GM10266 (cell line): ENCODE results near the gene EDEM1.
"Not testable (repeated sequence)": the region's sequence is repeated elsewhere in the genome, so short reads cannot be mapped to it uniquely, and the experiment has no call there.

ENCODE experiments used
- DNase-seq: peaks from one replicate; pipeline ENCODE4 v3.0.0; 2012; ENCODE audit errors: extremely low spot score
- TF ChIP-seq, protein P1 (sequence below): IDR thresholded peaks from 2 replicates; pipeline ENCODE4 v1.5.1; 2012; ENCODE audit warnings: mild to moderate bottlenecking, low read depth; ENCODE audit not compliant: control insufficient read depth, insufficient read depth; ENCODE audit errors: missing control alignments

EDEM1 gene

DNA sequence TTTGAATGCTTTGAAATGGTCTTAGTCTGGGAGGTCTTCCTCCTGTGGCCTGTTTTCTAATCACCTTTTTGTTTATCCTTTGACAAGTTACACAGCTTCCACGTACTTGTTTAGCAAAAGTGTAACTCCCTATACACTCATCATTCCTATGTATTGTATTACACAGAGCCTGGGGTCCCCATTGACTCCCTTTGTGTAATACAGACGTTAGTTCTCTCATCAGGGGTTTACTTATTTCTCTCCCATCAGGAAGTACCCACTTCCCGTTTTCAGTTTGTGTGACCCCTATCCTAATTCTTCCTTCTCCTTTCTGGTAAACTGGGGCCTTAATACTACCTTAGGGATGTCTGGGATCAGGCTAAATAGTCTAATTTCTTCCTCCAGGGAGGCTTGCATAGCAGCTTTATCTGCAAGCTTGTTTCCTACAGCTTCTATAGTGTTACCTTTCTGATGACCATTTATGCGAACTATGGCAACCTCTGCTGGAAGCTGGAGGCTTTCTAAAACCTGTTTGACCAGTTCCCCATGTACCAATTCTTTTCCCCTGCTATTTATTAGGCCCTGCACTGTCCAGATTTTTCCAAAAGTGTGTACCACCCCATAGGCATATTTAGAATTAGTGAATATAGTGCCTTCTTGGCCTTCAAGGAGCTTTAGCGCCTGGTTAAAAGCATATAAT, 43.1 kb upstream of the EDEM1 start:
- DNase-seq: no peak
- TF ChIP-seq, protein P1, sequence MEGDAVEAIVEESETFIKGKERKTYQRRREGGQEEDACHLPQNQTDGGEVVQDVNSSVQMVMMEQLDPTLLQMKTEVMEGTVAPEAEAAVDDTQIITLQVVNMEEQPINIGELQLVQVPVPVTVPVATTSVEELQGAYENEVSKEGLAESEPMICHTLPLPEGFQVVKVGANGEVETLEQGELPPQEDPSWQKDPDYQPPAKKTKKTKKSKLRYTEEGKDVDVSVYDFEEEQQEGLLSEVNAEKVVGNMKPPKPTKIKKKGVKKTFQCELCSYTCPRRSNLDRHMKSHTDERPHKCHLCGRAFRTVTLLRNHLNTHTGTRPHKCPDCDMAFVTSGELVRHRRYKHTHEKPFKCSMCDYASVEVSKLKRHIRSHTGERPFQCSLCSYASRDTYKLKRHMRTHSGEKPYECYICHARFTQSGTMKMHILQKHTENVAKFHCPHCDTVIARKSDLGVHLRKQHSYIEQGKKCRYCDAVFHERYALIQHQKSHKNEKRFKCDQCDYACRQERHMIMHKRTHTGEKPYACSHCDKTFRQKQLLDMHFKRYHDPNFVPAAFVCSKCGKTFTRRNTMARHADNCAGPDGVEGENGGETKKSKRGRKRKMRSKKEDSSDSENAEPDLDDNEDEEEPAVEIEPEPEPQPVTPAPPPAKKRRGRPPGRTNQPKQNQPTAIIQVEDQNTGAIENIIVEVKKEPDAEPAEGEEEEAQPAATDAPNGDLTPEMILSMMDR: no peak

DNA sequence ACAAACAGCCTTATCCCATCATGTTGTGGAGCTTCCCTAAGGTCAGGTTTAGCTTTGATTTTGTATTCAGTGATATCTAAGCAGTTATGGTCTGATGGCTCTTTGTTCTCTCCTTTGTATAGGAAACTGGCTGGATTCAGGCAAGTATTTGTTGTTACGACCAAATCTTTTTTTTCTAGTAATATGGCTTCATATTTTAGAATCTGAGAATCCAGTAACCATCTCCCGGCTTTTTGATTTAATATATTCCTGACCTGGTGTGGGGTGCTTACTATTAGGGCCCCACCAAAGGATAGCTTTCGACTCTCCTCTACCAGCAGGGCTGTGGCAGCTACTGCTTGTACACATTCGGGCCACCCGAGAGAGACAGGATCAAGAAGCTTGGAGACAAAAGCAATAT, 42.4 kb upstream of the EDEM1 start:
- TF ChIP-seq, protein P1: no peak

DNA sequence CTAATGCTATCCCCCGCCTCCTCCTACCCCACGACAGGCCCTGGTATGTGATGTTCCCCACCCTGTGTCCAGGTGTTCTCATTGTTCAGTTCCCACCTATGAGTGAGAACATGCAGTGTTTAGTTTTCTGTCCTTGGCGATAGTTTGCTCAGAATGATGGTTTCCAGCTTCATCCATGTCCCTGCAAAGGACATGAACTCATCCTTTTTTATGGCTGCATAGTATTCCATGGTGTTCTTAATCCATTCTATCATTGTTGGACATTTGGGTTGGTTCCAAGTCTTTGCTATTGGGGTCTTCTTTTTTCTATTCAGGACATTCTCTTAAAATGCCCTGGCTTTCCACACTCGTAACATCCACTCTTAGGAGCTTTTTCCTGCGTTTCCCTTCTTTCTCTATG, 40.4 kb upstream of the EDEM1 start:
- not testable (repeated sequence) for DNase-seq

More for the DNA sequence above, 42.4 kb upstream of the EDEM1 start:
- DNase-seq: no peak

DNA sequence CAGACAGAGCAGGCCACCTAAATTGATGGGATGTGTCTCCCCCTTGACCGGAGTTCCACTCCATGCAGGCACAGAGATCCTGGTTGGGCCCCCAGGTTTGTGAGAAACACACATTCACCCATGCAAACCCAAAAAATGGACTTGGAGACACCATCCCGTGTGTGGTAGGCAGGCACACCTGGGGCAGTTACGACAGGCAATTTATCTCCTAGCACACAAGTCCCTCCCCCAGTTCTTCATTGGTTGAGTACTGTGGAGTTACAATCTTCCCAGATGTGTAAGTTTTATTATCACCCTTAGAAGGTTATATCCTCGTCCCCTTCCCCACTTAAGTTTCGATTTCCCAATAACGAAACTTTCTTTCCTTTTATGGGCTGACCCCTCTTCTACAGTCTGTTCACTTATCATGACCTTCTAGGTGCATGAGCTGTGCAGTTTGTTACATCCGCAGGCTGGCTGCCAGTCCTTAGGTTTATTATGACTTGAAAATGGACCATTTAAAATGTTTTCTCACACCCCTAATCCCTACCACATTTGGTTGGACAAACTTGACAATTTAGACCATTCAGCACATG, 38.1 kb upstream of the EDEM1 start:
- DNase-seq: no peak
- TF ChIP-seq, protein P1: no peak

DNA sequence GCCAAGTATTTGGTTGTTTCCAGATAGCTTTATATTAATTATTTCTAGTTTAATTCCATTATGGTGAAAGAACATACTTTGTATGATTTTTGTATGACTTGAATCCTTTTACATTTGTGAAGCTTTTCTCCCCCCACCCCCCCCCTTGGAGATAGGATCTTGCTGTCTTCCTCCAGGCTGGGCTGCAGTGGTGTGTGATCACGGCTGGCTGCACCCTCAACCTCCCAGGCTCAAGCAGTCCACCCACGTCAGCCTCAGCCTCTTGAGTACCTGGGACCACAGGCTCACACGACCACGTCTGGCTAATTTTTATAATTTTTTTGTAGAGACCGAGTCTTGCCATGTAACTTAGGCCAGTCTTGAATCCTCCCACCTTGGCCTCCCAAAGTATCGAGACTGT, 35.9 kb upstream of the EDEM1 start:
- TF ChIP-seq, protein P1: no peak
- DNase-seq: no peak

DNA sequence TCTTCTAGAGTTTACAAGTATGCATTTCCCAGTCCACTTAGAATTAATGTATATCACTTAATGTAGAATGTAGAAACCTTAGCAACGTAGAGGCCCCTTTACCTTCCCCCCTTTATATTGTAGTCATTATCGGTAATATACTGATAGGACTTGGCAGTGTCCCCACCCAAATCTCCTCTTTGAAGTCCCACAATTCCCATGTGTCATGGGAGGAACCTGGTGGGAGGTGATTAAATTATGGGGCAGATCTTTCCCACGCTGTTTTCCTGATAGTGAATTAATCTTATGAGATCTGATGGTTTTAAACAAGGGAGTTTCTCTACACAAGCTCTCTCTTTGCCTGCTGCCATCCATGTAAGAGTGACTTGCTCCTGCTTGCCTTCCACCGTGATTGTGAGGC, 34.4 kb upstream of the EDEM1 start:
- no peak for DNase-seq
- TF ChIP-seq, protein P1: no peak

DNA sequence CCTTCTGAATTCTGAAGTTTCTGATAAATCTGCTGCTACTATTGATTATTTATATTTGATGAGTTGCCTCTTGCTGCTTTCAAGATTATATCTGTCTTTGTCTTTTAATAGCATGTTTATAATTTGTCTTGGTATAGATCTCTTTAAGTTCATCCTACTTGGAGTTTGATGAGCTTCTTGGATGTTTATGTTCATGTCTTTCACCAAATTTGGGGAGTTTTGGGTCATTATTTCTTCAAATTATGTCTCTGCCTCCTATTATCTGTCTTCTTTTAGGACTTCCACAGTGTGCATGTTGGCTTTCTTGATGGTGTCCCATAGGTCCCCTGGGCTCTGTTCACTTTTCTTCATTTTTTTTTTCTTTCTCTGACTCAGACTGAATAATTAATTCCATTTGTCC, 32.3 kb upstream of the EDEM1 start:
- no peak for DNase-seq
- TF ChIP-seq, protein P1: no peak
